ENCODE measurements around the gene TBX1. TPM values are rescaled to one million over a fixed set of nuclear protein-coding genes. Genes with fewer than 3 reads are reported as not detected.

TBX1 gene
- total RNA-seq, 1 experiment from 2014 or later = 3.9 TPM

GRCh38 chr22:19723232-19723982 is 37.2 kb upstream of the TBX1 start, which contains the start of gene GP1BB:
TSS of gene GP1BB (plus strand) at chr22:19723539. CDS start at chr22:19723570, 31 bp downstream.
- TF ChIP-seq ELF1 (IDR thresholded peaks at IDR 0.05; ENCODE audit: borderline replicate concordance, low read depth) (no peak), EZH2 (IDR thresholded peaks at IDR 0.05) (no peak), POLR2AphosphoS5 (IDR thresholded peaks at IDR 0.05; ENCODE audit: low read depth, low read length) (no peak), EGR1 (IDR thresholded peaks at IDR 0.05; ENCODE audit: low read depth) (peak; percentile 62; the same call in 1 of the 2 replicates), ZFX (IDR thresholded peaks at IDR 0.05) (0 out of 2 replicates have a peak, but pooled peaks have one; percentile 17)
- TF ChIP-seq, protein P1, sequence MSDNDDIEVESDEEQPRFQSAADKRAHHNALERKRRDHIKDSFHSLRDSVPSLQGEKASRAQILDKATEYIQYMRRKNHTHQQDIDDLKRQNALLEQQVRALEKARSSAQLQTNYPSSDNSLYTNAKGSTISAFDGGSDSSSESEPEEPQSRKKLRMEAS (IDR thresholded peaks at IDR 0.05) = 0 out of 2 replicates have a peak, but pooled peaks have one; percentile 35
- BruUV-seq (replicated peaks) = no TSS peak
- H3K9me2 ChIP-seq (ENCODE audit: insufficient read depth) = no peaks in the 10 kb centered on the region
- POLR2A ChIA-PET = no interaction called here
- DNase-seq (ENCODE audit: low read depth, low spot score) (no peak), ATAC-seq (peak; percentile 71)
- H3K4me3 ChIP-seq (replicated peaks in 1 of 2; ENCODE audit: low read depth in 1 of 2, low read length in 2 of 2) = peak within 1 kb of the TSS; percentile 36 to 52
- H3K36me3 ChIP-seq (ENCODE audit: control insufficient read depth in 1 of 2, insufficient read depth in 2 of 2, low read length in 2 of 2) = no peaks in the 10 kb centered on the region; a peak in 1 of 4 replicates
- no peaks in the 10 kb centered on the region for H3K27me3 ChIP-seq (ENCODE audit: insufficient read depth, low read length)
- H3K79me2 ChIP-seq (ENCODE audit: insufficient read depth, low read length) = no peaks in the 10 kb centered on the region
- CTCF ChIA-PET = interaction anchor here (1.1 to 1.5 kb wide), 3 partner anchors 118 to 190 kb away, joined by 3 to 5 read pairs (median 3); no protein-coding TSS in a partner anchor
- H3K4me1 ChIP-seq (ENCODE audit: control insufficient read depth in 1 of 2, insufficient read depth in 2 of 2, low read length in 2 of 2) = peaks cover 15 to 19% of the 10 kb centered on the region in 2 experiments
- H3K4me2 ChIP-seq (ENCODE audit: low read length) = peak within 1 kb of the TSS; percentile 73
- no peak within 1 kb of the TSS for H2AFZ ChIP-seq (ENCODE audit: low read depth, low read length, poor library complexity, severe bottlenecking)
- no peaks in the 10 kb centered on the region for H3K9me3 ChIP-seq (ENCODE audit: control insufficient read depth in 1 of 2, insufficient read depth in 1 of 2, low read depth in 1 of 2, low read length in 2 of 2)
- RAD21 ChIA-PET (ENCODE audit: low non-redundant PET in 1 of 2, low total read pairs in 2 of 2, uncharacterized antibody in 2 of 2, unreplicated experiment in 2 of 2) = no interaction called here
- H3K9ac ChIP-seq (ENCODE audit: low read length) = peak within 1 kb of the TSS; percentile 44
- peak within 1 kb of the TSS; percentile 40; the same call in 1 of the 2 replicates for H3K27ac ChIP-seq (ENCODE audit: low read depth, low read length)
- intact Hi-C loops (cut with micrococcal nuclease) = no loop called here
- H4K20me1 ChIP-seq (ENCODE audit: insufficient read depth) = no peaks in the 10 kb centered on the region

Data from HCT116 (cell line).